Measurements from ENCODE around the gene SLC13A3.

Gene SLC13A3

GRCh38 chr20:46631874-46632446, 19.3 kb downstream of the SLC13A3 start:
- H3K4me3 ChIP-seq (replicated peaks; ENCODE audit: low read depth, low read length): no peak overlapping the region
- TF ChIP-seq CTCF (IDR thresholded peaks at IDR 0.05; ENCODE audit: low read depth, low read length, missing control alignments): no peak
- no peak for DNase-seq (ENCODE audit: extremely low read depth, low read depth)

- H3K4me3 ChIP-seq (replicated peaks; ENCODE audit: low read depth, low read length): no peak overlapping the region
- no peak for DNase-seq (ENCODE audit: extremely low read depth, low read depth)
- no peak for TF ChIP-seq CTCF (IDR thresholded peaks at IDR 0.05; ENCODE audit: low read depth, low read length, missing control alignments)
Measured at GRCh38 chr20:46631212-46631869, 19.9 kb downstream of the SLC13A3 start.

GRCh38 chr20:46630306-46630705, 21.0 kb downstream of the SLC13A3 start:
- TF ChIP-seq CTCF (IDR thresholded peaks at IDR 0.05; ENCODE audit: low read depth, low read length, missing control alignments): no peak

GRCh38 chr20:46629341-46629740, 21.9 kb downstream of the SLC13A3 start:
- no peak for TF ChIP-seq CTCF (IDR thresholded peaks at IDR 0.05; ENCODE audit: low read depth, low read length, missing control alignments)
- no peak for DNase-seq (ENCODE audit: extremely low read depth, low read depth)
- H3K4me3 ChIP-seq (replicated peaks; ENCODE audit: low read depth, low read length): no peak overlapping the region

More at GRCh38 chr20:46630306-46630705, 21.0 kb downstream of the SLC13A3 start:
- DNase-seq (ENCODE audit: extremely low read depth, low read depth): no peak
- H3K4me3 ChIP-seq (replicated peaks; ENCODE audit: low read depth, low read length): no peak overlapping the region

GRCh38 chr20:46627234-46627633, 24.0 kb downstream of the SLC13A3 start:
- no peak for TF ChIP-seq CTCF (IDR thresholded peaks at IDR 0.05; ENCODE audit: low read depth, low read length, missing control alignments)
- no peak overlapping the region for H3K4me3 ChIP-seq (replicated peaks; ENCODE audit: low read depth, low read length)
- no peak for DNase-seq (ENCODE audit: extremely low read depth, low read depth)

- H3K4me3 ChIP-seq (replicated peaks; ENCODE audit: low read depth, low read length): no peak overlapping the region
- no peak for TF ChIP-seq CTCF (IDR thresholded peaks at IDR 0.05; ENCODE audit: low read depth, low read length, missing control alignments)
- no peak for DNase-seq (ENCODE audit: extremely low read depth, low read depth)
Measured at GRCh38 chr20:46626758-46627157, 24.5 kb downstream of the SLC13A3 start.
